GM12891 (cell line): ENCODE results near the gene SPINT1.

Experiments
- POLR2A ChIP-seq: IDR thresholded peaks from 2 replicates; pipeline ENCODE4 v1.6.1; 2011; ENCODE audit warnings: low read depth, low read length, control low read depth
- POLR2AphosphoS5 ChIP-seq: IDR thresholded peaks from 2 replicates; pipeline ENCODE4 v1.6.1; 2011; ENCODE audit warnings: low read depth, low read length, control low read depth
- SPI1 ChIP-seq: IDR thresholded peaks from 2 replicates; pipeline ENCODE4 v1.6.1; 2011; ENCODE audit warnings: low read depth, low read length, control low read depth
- TAF1 ChIP-seq: IDR thresholded peaks from 2 replicates; pipeline ENCODE4 v1.6.1; 2011; ENCODE audit warnings: low read depth, low read length, control low read depth

DNA sequence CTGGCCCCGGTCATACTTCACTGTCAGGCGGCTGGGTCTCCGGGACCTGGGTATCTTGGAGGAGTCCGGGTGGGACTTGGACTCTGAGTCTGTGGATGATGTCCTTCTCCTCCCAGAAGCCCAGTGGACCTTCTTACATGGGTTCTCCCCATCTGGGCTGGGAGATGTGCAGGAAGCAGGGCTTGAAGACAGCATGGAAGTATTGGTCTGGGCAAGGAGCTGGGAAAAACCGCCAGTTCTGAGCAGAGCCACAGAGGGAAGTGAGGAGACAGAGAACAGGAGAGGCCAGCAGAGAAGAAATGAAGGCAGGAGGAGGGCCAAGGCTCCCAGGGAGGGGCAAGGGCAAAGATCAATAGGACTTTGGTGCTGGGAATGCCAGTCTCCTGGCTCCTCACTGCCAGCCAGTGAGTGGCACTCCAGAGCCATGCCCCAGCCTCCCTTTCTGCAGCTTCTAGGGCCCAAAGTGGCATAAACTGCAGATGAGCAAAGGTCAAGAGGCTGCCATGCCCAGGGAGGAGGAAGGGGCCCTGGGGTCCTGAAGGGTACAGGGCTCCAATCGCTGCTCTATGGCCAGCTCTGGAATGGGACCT, 15.3 kb upstream of the SPINT1 start, which contains the start of gene PPP1R14D:
- TF ChIP-seq POLR2A, result no peak
- no peak for TF ChIP-seq TAF1
- no peak for TF ChIP-seq SPI1
- no peak for TF ChIP-seq POLR2AphosphoS5
